MM.1S (cell line): ENCODE results near the gene GINS2.

Experiments used
- DNase-seq: peaks from one replicate; pipeline ENCODE4 v3.0.0-alpha.2; 2015
- H2AFZ ChIP-seq: fragments of 300-600 bp; sonication (generic); 2 replicates; pipeline ENCODE4 v1.6.0; 2016; ENCODE audit warnings: antibody characterized with exemption, low read length
- H3F3A ChIP-seq: fragments of 300-600 bp; sonication (generic); 2 replicates; pipeline ENCODE4 v1.6.1; 2016; ENCODE audit warnings: mild to moderate bottlenecking, antibody characterized with exemption, low read length, moderate library complexity, mixed read lengths; ENCODE audit not compliant: insufficient read depth
- H3K27ac ChIP-seq: fragments of 300-600 bp; sonication (generic); 2 replicates; pipeline ENCODE4 v1.5.1; 2016; ENCODE audit warnings: mild to moderate bottlenecking, low read length
- H3K27me3 ChIP-seq: fragments of 300-600 bp; sonication (generic); replicated peaks from 2 replicates; pipeline ENCODE4 v1.6.0; 2016; ENCODE audit warnings: low read length; ENCODE audit not compliant: insufficient read depth
- H3K36me3 ChIP-seq: fragments of 300-600 bp; sonication (generic); replicated peaks from 2 replicates; pipeline ENCODE4 v1.6.1; 2016; ENCODE audit warnings: mild to moderate bottlenecking, low read length, mixed read lengths; ENCODE audit not compliant: insufficient read depth
- H3K4me1 ChIP-seq: fragments of 300-600 bp; sonication (generic); 2 replicates; pipeline ENCODE4 v1.6.1; 2016; ENCODE audit warnings: low read length, mixed read lengths
- H3K4me2 ChIP-seq: fragments of 300-600 bp; sonication (generic); 2 replicates; pipeline ENCODE4 v1.6.0; 2016; ENCODE audit warnings: low read depth, low read length
- H3K4me3 ChIP-seq: fragments of 300-600 bp; sonication (generic); 2 replicates; pipeline ENCODE4 v1.5.1; 2016; ENCODE audit warnings: low read length, mixed read lengths
- H3K79me2 ChIP-seq: fragments of 300-600 bp; sonication (generic); 2 replicates; pipeline ENCODE4 v1.6.1; 2016; ENCODE audit warnings: mixed run types, low read length, mixed read lengths
- H3K9ac ChIP-seq: fragments of 300-600 bp; sonication (generic); 2 replicates; pipeline ENCODE4 v1.6.1; 2016; ENCODE audit warnings: low read length, mixed read lengths
- H3K9me2 ChIP-seq: fragments of 300-600 bp; sonication (generic); replicated peaks from 2 replicates; pipeline ENCODE4 v1.6.1; 2016; ENCODE audit warnings: mild to moderate bottlenecking, low read length, mixed read lengths; ENCODE audit not compliant: insufficient read depth
- H3K9me3 ChIP-seq: fragments of 300-600 bp; sonication (generic); replicated peaks from 2 replicates; pipeline ENCODE4 v1.6.1; 2016; ENCODE audit warnings: mild to moderate bottlenecking, low read length, mixed read lengths; ENCODE audit not compliant: insufficient read depth
- H4K20me1 ChIP-seq: fragments of 300-600 bp; sonication (generic); 2 replicates; pipeline ENCODE4 v1.6.1; 2016; ENCODE audit warnings: mild to moderate bottlenecking, low read length, moderate library complexity, mixed read lengths; ENCODE audit not compliant: insufficient read depth
- CTCF ChIP-seq: fragments of 300-600 bp; sonication (generic); IDR thresholded peaks from 2 replicates; pipeline ENCODE4 v1.5.1; 2016; ENCODE audit warnings: antibody characterized with exemption, low read length, mixed read lengths
- EZH2 ChIP-seq: fragments of 300-600 bp; sonication (generic); optimal IDR thresholded peaks from 2 replicates; pipeline ENCODE3; 2017; ENCODE audit warnings: low read depth, mild to moderate bottlenecking, antibody characterized with exemption, low read length, mixed read lengths
- EZH2phosphoT487 ChIP-seq: fragments of 300-600 bp; sonication (generic); IDR thresholded peaks from 2 replicates; pipeline ENCODE4 v1.6.1; 2018; ENCODE audit warnings: antibody characterized with exemption, low read length

The GINS2 gene

GRCh38 chr16:85635545-85636140 is 53.1 kb downstream of the GINS2 start:
- no peaks in the 10 kb centered on the region for H3F3A ChIP-seq
- DNase-seq = no peak
- H3K9me2 ChIP-seq = no peaks in the 10 kb centered on the region
- no peaks in the 10 kb centered on the region for H4K20me1 ChIP-seq
- H3K36me3 ChIP-seq = no peaks in the 10 kb centered on the region
- no peak overlapping the region for H3K9ac ChIP-seq
- H3K79me2 ChIP-seq = peaks cover under 1% of the 10 kb centered on the region; the same call in 1 of the 2 replicates
- H3K27me3 ChIP-seq = no peaks in the 10 kb centered on the region
- TF ChIP-seq EZH2phosphoT487 (no peak), CTCF (no peak), EZH2 (no peak)
- no peak overlapping the region for H3K27ac ChIP-seq
- no peak overlapping the region for H2AFZ ChIP-seq
- H3K9me3 ChIP-seq = no peaks in the 10 kb centered on the region
- H3K4me1 ChIP-seq = no peaks in the 10 kb centered on the region
- H3K4me3 ChIP-seq = no peak overlapping the region
- H3K4me2 ChIP-seq = no peak overlapping the region

- Histone ChIP-seq H3K36me3 (no peaks in the 10 kb centered on the region), H3K9me3 (no peaks in the 10 kb centered on the region)
Measured at GRCh38 chr16:85634747-85635544, 53.8 kb downstream of the GINS2 start.

GRCh38 chr16:85633888-85634287 is 54.9 kb downstream of the GINS2 start:
- no peaks in the 10 kb centered on the region for H3F3A ChIP-seq
- TF ChIP-seq EZH2 = no peak
- TF ChIP-seq CTCF = no peak
- no peak for TF ChIP-seq EZH2phosphoT487

More at GRCh38 chr16:85634747-85635544, 53.8 kb downstream of the GINS2 start:
- Histone ChIP-seq H3K27me3 (no peaks in the 10 kb centered on the region), H3K27ac (no peak overlapping the region), H4K20me1 (no peaks in the 10 kb centered on the region), H3K79me2 (peaks cover 7% of the 10 kb centered on the region), H3K9me2 (no peaks in the 10 kb centered on the region), H2AFZ (no peak overlapping the region), H3F3A (no peaks in the 10 kb centered on the region), H3K4me3 (no peak overlapping the region), H3K9ac (no peak overlapping the region), H3K4me2 (no peak overlapping the region), H3K4me1 (no peaks in the 10 kb centered on the region)
- no peak for TF ChIP-seq EZH2
- TF ChIP-seq CTCF = no peak
- TF ChIP-seq EZH2phosphoT487 = no peak
- DNase-seq = no peak

More at GRCh38 chr16:85633888-85634287, 54.9 kb downstream of the GINS2 start:
- no peak overlapping the region for H2AFZ ChIP-seq
- no peak overlapping the region for H3K9ac ChIP-seq
- no peaks in the 10 kb centered on the region for H3K9me2 ChIP-seq
- no peaks in the 10 kb centered on the region for H3K36me3 ChIP-seq
- H3K4me2 ChIP-seq = no peak overlapping the region
- peaks cover 17% of the 10 kb centered on the region for H3K79me2 ChIP-seq
- no peak for DNase-seq
- H3K4me1 ChIP-seq = no peaks in the 10 kb centered on the region
- H3K27me3 ChIP-seq = no peaks in the 10 kb centered on the region
- H3K27ac ChIP-seq = no peak overlapping the region
- no peak overlapping the region for H3K4me3 ChIP-seq
- no peaks in the 10 kb centered on the region for H3K9me3 ChIP-seq
- no peaks in the 10 kb centered on the region for H4K20me1 ChIP-seq
